ENCODE results near the gene ZFP37. TPM values are rescaled to one million over a fixed set of nuclear protein-coding genes. Genes with fewer than 3 reads are reported as not detected.
"Not testable (repeated sequence)": the region's sequence is repeated elsewhere in the genome, so short reads cannot be mapped to it uniquely, and the experiment has no call there.

The ZFP37 gene
- total RNA-seq, result 1.1 TPM
- long read RNA-seq, full-length matches to known transcripts, result 3 of 3 reads
- long read RNA-seq, partial matches to known transcripts, result 0 of 3 reads
- long read RNA-seq, other reads (novel, unspliced or antisense), result 0 of 3 reads

- TF ChIP-seq CTCF (IDR thresholded peaks at IDR 0.05), result no peak
- Histone ChIP-seq H3K27me3 (ENCODE audit: low read depth) (peaks cover 15% of the 10 kb centered on the region), H3K4me1 (peaks cover 4% of the 10 kb centered on the region), H3K9me3 (peaks cover 42% of the 10 kb centered on the region), H3K4me3 (peak within 1 kb of the TSS; percentile 68), H3K27ac (peak within 1 kb of the TSS; percentile 80), H3K36me3 (no peaks in the 10 kb centered on the region)
- intact Hi-C loops (cut with DNase I), result no loop called here
- DNase-seq (peak; percentile 91), ATAC-seq (peak; percentile 98 to 100)
These were observed at the start of gene ZFP37 for GRCh38 chr9:113056191-113057106. Gene ZFP37 (minus strand): TSS chr9:113056724. CDS start chr9:113056688, 36 bp downstream.

GRCh38 chr9:113105345-113105744 lies 48.8 kb upstream of the ZFP37 start:
- H3K27ac ChIP-seq; H3K27me3 ChIP-seq (ENCODE audit: low read depth); H3K4me1 ChIP-seq; H3K9me3 ChIP-seq; DNase-seq; ATAC-seq; intact Hi-C loops (cut with DNase I); H3K36me3 ChIP-seq; H3K4me3 ChIP-seq: not testable (repeated sequence)

GRCh38 chr9:113095561-113095960 lies 39.0 kb upstream of the ZFP37 start:
- no peak overlapping the region for H3K27ac ChIP-seq
- no peak for TF ChIP-seq CTCF (IDR thresholded peaks at IDR 0.05)
- DNase-seq (no peak), ATAC-seq (no peak)
- intact Hi-C loops (cut with DNase I), result no loop called here
- H3K4me1 ChIP-seq, result no peaks in the 10 kb centered on the region
- H3K9me3 ChIP-seq, result no peaks in the 10 kb centered on the region
- peaks cover 33% of the 10 kb centered on the region for H3K27me3 ChIP-seq (ENCODE audit: low read depth)
- H3K36me3 ChIP-seq, result no peaks in the 10 kb centered on the region
- no peak overlapping the region for H3K4me3 ChIP-seq

- ATAC-seq; H3K4me3 ChIP-seq; DNase-seq; H3K36me3 ChIP-seq; H3K4me1 ChIP-seq; intact Hi-C loops (cut with DNase I); H3K9me3 ChIP-seq; H3K27ac ChIP-seq: not testable (repeated sequence)
- H3K27me3 ChIP-seq (ENCODE audit: low read depth), result peaks cover 34% of the 10 kb centered on the region
These were observed 33.4 kb upstream of the ZFP37 start for GRCh38 chr9:113089924-113090323.

GRCh38 chr9:113089143-113089505 lies 32.6 kb upstream of the ZFP37 start:
- H3K9me3 ChIP-seq; intact Hi-C loops (cut with DNase I); H3K27ac ChIP-seq; DNase-seq; ATAC-seq; H3K36me3 ChIP-seq; H3K4me3 ChIP-seq; H3K4me1 ChIP-seq: not testable (repeated sequence)
- peaks cover 32% of the 10 kb centered on the region for H3K27me3 ChIP-seq (ENCODE audit: low read depth)

GRCh38 chr9:113088456-113089142 lies 32.1 kb upstream of the ZFP37 start:
- H3K27ac ChIP-seq; DNase-seq; H3K36me3 ChIP-seq; ATAC-seq; H3K4me3 ChIP-seq; H3K9me3 ChIP-seq; H3K4me1 ChIP-seq; intact Hi-C loops (cut with DNase I): not testable (repeated sequence)
- H3K27me3 ChIP-seq (ENCODE audit: low read depth), result peaks cover 27% of the 10 kb centered on the region

- H3K4me3 ChIP-seq; H3K9me3 ChIP-seq; DNase-seq; H3K4me1 ChIP-seq; H3K27ac ChIP-seq; intact Hi-C loops (cut with DNase I); ATAC-seq; H3K36me3 ChIP-seq: not testable (repeated sequence)
- H3K27me3 ChIP-seq (ENCODE audit: low read depth), result peaks cover 24% of the 10 kb centered on the region
These were observed 6.4 kb upstream of the ZFP37 start for GRCh38 chr9:113062932-113063310.

- DNase-seq; H3K9me3 ChIP-seq; intact Hi-C loops (cut with DNase I); H3K4me1 ChIP-seq; H3K4me3 ChIP-seq; H3K36me3 ChIP-seq; H3K27ac ChIP-seq; ATAC-seq: not testable (repeated sequence)
- H3K27me3 ChIP-seq (ENCODE audit: low read depth), result peaks cover 24% of the 10 kb centered on the region
These were observed 5.9 kb upstream of the ZFP37 start for GRCh38 chr9:113062256-113062931.

GRCh38 chr9:113061072-113061850 lies 4.7 kb upstream of the ZFP37 start:
- H3K4me1 ChIP-seq; intact Hi-C loops (cut with DNase I); H3K27ac ChIP-seq; H3K9me3 ChIP-seq; H3K36me3 ChIP-seq; ATAC-seq; H3K4me3 ChIP-seq: not testable (repeated sequence)
- peak; percentile 32 for DNase-seq
- peaks cover 24% of the 10 kb centered on the region for H3K27me3 ChIP-seq (ENCODE audit: low read depth)

- H3K27me3 ChIP-seq (ENCODE audit: low read depth), result peaks cover 24% of the 10 kb centered on the region
- H3K4me3 ChIP-seq; H3K36me3 ChIP-seq; H3K4me1 ChIP-seq; ATAC-seq; H3K27ac ChIP-seq; H3K9me3 ChIP-seq; intact Hi-C loops (cut with DNase I): not testable (repeated sequence)
- DNase-seq, result peak; percentile 32
These were observed 3.2 kb upstream of the ZFP37 start for GRCh38 chr9:113059581-113060284.
